ENCODE data around the gene CAMTA1.

The CAMTA1 gene

DNA sequence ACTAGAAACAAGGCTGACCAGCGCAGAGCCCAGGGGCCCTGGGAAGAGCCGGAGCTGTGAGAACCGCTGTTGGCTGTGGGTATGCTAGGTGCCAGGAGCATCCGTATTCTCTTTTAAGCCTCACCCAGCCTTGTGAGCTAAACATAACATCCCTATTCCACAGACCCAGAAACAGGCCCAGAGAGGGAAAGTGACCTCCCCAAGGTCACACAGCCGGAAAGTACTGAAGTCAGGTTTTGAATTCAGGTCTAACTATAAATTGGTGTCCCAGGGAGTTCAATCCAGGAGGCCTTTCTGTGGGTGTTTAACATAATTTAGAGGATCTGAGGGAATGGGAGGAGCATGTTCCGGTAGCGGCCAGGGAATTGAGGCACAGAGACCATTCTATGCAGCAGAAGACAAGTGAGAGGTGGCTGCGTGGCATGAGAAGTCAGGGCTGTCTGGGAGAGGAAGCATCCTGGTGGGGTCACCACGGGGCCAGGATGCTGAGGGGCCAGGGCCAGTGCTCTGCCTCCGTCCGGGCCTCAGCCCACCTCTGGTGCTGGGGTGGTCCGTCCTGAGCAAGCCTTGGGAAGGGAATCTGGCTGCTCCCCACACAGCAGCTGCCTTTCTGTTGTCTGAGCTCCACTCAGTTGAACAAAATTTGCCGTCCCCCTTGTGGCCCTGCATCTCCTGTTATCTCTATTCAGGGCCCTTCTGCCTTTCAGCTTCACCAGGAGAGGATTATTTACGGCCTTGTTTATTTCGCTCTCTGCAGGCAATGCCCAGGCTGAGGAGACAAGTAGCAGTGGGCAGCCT is 647.0 kb downstream of the CAMTA1 start:
- TF ChIP-seq ZNF274 (IDR thresholded peaks at IDR 0.05; ENCODE audit: low read depth, low read length), result no peak
- H3K4me3 ChIP-seq (ENCODE audit: low read length), result no peak overlapping the region

- no peak overlapping the region for H3K4me3 ChIP-seq (ENCODE audit: low read length)
- no peak for TF ChIP-seq ZNF274 (IDR thresholded peaks at IDR 0.05; ENCODE audit: low read depth, low read length)
Measured at GRCh38 chr1:7432900-7433380, 647.7 kb downstream of the CAMTA1 start.

DNA sequence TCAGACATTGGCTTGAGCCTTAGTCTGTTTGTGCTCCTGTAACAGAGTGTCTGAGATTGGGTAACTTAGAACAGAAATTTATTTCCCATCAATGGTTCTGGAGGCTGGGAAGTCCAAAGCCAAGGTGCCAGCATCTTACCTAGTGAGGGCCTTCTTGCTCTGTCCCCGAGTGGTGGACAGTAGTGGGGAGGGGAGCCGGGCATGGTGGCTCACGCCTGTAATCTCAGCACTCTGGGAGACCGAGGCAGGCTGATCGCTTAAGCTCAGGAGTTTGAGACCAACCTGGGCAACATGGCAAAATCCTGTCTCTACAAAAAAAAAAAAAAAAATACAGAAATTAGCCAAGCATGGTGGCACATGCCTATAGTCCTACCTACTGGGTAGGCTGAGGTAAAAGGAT is 649.3 kb downstream of the CAMTA1 start:
- no peak for TF ChIP-seq ZNF274 (IDR thresholded peaks at IDR 0.05; ENCODE audit: low read depth, low read length)
- no peak overlapping the region for H3K4me3 ChIP-seq (ENCODE audit: low read length)

DNA sequence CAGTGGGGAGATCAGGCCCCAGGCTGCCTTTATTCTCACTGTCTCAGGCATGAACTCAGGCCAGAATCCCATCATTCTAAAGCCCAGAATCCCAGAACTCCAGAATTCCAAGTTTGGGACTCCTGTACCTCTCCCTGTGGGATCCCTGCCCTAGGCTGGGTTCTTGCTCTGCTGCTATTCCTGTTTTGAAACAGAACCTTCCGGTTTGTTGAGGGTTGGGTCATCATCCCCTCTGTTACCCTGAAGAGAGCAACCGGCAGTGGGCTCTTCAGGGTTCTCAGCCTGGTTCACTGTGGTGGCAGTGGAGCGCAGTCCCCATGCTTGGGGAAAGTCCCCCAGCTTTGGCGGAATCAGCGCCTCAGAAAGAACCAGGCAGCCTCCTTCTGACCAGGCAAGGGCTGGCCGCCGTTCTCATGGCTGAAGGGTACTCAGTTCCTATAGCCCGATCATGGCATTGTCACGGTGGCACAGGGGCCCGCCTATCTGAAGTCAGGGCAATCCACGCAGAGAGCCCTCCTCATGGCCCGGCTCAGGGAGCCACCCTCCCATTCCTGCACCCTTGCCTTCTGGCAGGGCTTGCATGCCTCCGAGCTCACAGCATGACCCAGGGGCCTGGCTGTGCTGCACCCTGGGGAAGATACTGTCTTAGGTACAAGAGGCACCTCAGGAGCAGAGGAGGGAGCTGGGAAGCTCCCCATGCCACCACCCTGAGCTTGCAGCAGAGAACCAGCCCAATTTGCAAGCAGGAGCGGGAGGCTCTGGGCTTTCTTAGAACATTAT is 650.2 kb downstream of the CAMTA1 start:
- no peak for TF ChIP-seq ZNF274 (IDR thresholded peaks at IDR 0.05; ENCODE audit: low read depth, low read length)

DNA sequence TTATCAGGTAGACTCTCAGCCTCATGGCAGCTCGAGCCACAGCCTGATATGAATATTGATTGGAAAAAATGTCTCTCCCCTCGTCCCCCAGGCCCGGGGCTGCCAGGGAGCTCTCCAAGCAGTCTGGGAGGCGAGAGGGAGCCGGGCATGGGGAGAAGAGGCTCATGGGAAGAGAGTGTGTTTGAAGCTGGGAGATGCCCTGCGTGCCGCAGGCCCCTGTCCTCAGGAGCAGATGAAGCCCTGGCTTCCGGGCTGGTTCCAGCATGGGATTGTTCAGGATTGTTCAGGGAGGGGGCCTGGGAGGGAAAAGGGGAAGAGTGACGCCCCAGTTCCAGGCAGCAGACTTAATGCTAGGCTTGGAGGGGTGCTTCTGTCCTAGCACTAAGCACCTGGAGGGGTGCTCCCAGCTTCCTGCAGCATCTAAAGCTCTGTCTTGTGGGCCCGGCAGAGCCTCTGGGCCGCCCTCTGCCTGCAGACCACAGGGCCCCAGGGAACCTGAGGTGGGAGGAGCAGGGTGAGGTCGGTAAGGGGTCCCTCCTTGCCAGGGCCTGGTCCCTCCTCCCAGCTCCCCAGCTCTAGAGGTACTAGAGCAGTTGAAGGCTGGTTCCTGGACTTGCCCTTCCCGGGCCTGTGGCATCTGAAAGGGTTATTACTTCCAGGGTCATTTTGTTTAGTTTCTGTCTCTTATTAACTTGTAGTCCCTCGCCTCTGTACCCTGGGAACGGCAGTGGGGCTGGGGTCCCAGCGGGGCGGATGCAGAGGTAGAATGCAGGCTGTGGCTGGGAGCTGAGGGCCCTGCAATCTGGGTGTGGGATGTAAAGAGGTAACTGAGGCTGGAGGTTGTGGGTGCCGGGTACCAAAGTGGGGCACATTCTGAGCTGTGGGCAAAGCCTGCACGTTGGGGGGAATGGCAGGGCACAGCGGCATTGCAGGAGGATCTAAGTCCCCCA is 651.1 kb downstream of the CAMTA1 start:
- no peak overlapping the region for H3K4me3 ChIP-seq (ENCODE audit: low read length)
- TF ChIP-seq ZNF274 (IDR thresholded peaks at IDR 0.05; ENCODE audit: low read depth, low read length), result no peak

More for the DNA sequence above, 650.2 kb downstream of the CAMTA1 start:
- no peak overlapping the region for H3K4me3 ChIP-seq (ENCODE audit: low read length)

- no peak overlapping the region for H3K4me3 ChIP-seq (ENCODE audit: low read length)
- no peak for TF ChIP-seq ZNF274 (IDR thresholded peaks at IDR 0.05; ENCODE audit: low read depth, low read length)
Measured at GRCh38 chr1:7437036-7437435, 651.8 kb downstream of the CAMTA1 start.

DNA sequence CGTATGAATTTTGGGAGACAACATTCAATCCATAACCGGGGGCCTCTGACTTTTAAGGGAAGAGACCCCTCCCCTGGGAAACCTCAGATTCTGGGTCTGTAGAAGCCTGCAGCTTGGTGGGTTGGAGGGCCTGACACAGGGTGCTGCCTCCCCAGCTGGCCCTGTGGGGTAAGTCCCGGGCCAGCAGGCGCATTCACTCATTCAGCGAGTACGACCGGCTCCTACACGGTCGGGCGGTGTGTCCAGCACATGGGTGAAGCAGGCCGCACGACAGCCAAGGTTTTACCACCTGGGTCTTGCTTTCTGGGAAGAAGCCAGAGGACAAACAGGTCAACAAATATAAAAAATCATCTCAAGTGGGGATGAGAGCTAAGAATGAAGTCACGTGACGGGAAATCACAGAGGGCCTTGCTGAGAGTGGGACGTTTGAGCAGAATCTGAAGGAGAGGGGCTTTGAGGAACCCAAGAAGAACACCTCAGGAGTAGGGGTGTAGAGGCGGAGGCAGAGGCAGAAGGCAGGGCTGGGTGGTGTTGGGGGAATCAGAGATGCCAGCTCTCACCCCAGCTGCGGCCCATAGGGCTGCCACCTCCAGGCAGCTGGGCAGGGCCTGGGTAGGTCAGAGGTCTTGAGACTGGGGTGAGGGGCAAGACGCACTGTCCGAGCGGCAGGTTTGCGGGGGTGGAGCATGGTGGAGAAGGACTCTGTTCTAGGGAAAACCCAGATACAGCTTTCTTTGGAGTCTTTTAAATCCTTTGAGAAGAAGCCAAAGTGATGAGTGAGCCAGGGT is 652.5 kb downstream of the CAMTA1 start:
- no peak for TF ChIP-seq ZNF274 (IDR thresholded peaks at IDR 0.05; ENCODE audit: low read depth, low read length)
- H3K4me3 ChIP-seq (ENCODE audit: low read length), result no peak overlapping the region

- TF ChIP-seq ZNF274 (IDR thresholded peaks at IDR 0.05; ENCODE audit: low read depth, low read length), result no peak
- H3K4me3 ChIP-seq (ENCODE audit: low read length), result no peak overlapping the region
Measured at GRCh38 chr1:7438396-7438785, 653.1 kb downstream of the CAMTA1 start.

GRCh38 chr1:7438921-7439655 is 653.8 kb downstream of the CAMTA1 start:
- no peak overlapping the region for H3K4me3 ChIP-seq (ENCODE audit: low read length)
- no peak for TF ChIP-seq ZNF274 (IDR thresholded peaks at IDR 0.05; ENCODE audit: low read depth, low read length)

GRCh38 chr1:7440154-7440553 is 654.9 kb downstream of the CAMTA1 start:
- no peak for TF ChIP-seq ZNF274 (IDR thresholded peaks at IDR 0.05; ENCODE audit: low read depth, low read length)
- no peak overlapping the region for H3K4me3 ChIP-seq (ENCODE audit: low read length)

DNA sequence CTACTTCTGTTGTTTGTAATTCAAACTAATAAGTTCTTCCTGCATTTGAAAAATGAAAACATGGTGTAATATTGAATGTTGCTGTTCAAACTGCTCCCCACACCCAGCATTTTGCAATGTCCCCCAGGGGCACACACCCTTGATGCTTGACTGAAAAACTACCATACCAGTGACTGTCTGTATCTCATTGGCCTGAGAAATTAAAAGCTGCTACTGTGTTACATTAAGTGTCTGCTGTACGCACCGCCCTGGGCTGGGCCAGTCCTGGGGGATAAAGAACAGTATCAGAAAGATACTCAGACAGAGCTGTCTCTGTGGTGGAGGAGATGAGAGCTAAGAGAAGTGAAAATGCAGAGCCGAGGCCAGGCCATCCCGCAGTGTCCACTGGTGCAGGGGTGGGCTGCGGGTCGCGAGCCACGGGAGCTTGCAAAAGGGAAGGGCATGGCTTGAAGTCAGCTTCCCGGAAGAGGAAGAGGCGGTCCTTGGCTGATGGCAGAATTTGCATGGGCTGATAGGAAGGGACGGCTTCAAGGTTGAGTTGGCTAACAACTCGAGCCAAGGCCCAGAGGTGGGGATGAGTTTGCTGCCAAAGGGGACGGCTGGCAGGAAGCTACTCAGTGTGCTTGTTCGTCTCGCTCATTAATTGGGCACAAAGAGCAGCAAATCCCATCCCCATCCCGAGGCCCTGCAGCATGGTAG is 656.0 kb downstream of the CAMTA1 start:
- no peak for TF ChIP-seq ZNF274 (IDR thresholded peaks at IDR 0.05; ENCODE audit: low read depth, low read length)
- no peak overlapping the region for H3K4me3 ChIP-seq (ENCODE audit: low read length)

DNA sequence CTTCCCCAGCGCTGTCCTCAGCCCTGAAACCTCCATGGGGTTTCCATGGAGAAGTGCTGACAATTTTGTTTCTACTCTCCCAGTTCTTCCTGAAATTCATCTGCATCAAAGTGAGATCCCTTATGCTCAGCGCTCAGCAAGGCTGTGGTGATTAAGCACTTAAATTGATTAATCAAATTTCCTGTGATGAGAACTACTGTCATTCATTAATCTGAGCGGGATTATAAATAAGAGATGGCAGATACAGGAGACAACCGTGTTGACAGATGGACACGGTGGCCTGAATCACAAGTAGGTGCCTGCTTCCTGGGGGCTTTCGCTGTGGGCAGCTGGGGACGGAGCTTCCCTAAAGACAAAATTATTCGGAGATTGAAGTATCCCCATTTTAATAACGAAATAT is 656.8 kb downstream of the CAMTA1 start:
- no peak for TF ChIP-seq ZNF274 (IDR thresholded peaks at IDR 0.05; ENCODE audit: low read depth, low read length)
- no peak overlapping the region for H3K4me3 ChIP-seq (ENCODE audit: low read length)

Data from GM08714 (cell line).